Daoy (cell line): ENCODE data around the gene ABTB2. TPM values are rescaled to one million over a fixed set of nuclear protein-coding genes. Genes with fewer than 3 reads are reported as not detected.

Experiments used
- DNase-seq: peaks from one replicate; pipeline ENCODE4 v3.0.0-alpha.2; 2015; ENCODE audit warnings: low read depth
- total RNA-seq: library from RNA; depleted of rRNA; stranded (reverse); fragments of >200 nt; shearing (Covaris generic); gene quantifications from 2 replicates; pipeline ENCODE4 v1.2.3, GENCODE V29; 2014

ABTB2 gene
- total RNA-seq, 1 experiment from 2014 or later, result 9.3 TPM

DNA sequence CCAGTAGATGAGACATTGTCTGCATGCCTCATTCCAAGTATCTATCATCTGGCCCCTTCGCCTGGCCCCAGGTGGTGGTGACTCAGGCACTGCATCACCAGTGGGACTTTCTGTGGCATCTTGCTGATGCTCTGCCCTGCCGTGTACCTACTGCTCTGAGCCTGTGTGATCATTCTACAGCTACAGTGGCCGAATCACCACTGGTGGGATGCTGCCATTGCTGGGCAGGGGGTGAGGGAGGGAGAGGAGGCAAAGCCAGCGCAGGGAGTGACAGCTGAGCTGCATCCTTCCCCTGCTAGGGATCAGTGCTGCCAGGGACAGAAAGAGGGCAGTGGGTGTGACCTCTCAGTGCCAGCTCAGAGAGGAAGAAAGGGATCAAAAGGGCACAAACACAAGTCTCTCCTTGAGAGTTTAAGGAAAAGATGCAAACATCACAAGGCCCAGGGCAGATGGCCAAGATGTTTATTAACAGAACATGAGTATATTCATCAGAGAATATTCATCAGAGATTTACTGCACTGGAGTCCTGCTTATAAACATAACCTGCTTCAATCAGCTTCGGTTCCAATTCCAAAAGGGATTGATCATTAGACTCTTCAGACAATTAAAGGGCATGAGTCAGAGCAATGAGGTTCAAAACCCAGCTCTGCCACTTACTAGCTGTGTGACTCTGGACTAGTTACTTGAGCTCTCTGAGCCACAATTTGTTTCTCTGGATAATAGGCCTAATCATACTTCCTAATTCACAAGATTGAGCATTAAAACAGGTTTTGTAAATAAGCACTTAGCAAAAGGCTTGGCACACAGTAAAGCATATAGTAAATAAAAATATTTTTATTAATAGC lies 142.6 kb downstream of the ABTB2 start:
- peak; percentile 92 for DNase-seq

DNA sequence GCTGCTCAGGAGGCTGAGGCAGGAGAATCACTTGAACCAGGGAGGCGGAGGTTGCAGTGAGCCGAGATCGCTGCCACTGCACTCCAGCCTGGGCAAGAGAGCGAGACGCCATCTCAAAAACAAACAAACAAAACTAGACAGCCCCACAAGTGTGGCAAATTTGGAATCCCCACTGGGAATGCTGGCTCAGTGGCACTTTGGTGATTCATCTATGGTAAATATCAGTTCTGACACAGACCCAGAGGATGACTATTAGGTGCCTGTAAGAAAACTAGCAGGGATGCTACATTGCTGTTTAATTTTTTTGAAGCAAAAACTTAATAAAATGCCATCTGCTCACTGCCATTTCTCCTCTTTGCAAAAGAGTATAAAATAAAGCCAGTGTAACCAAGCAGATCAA lies 144.4 kb downstream of the ABTB2 start:
- DNase-seq, result peak; percentile 54

DNA sequence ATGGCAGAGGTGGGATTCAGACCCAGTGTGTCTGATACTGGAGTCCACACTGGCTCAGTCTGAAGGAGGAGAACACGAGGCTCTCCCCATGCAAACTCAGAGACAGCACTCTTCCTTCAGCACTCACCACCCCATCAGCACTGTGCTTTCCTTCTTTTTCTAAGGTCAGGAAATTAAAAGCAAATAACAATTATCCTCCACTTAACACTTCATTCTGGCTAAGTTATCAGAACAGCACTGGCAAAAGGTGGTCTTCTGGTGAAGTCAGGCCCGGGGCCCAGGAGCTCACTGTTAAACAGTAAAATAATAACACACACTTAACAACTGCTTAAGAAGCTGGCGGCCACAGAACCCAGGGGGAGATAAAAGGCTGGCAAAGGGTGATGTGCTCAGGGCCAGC lies 145.2 kb downstream of the ABTB2 start:
- DNase-seq, result no peak

DNA sequence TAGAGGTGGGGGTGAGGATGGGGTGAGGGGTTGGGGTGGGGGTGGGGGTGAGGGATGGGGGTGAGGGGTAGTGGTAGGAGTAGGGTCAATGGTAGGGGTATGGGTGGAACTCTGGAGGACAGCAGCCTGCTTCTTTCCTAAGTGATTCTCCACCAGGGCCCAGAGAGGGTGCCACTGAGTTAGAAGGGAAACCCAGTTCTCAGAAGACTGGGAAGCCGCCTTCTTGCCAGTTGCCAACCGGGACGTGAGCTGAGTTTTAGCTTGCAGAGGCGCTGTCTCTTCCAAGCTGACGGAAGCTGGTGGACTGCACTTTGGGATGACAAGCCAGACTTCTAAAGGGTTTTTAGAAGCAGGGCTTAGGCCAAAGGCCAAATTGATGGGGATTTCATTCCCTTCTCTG lies 148.0 kb downstream of the ABTB2 start:
- no peak for DNase-seq

DNA sequence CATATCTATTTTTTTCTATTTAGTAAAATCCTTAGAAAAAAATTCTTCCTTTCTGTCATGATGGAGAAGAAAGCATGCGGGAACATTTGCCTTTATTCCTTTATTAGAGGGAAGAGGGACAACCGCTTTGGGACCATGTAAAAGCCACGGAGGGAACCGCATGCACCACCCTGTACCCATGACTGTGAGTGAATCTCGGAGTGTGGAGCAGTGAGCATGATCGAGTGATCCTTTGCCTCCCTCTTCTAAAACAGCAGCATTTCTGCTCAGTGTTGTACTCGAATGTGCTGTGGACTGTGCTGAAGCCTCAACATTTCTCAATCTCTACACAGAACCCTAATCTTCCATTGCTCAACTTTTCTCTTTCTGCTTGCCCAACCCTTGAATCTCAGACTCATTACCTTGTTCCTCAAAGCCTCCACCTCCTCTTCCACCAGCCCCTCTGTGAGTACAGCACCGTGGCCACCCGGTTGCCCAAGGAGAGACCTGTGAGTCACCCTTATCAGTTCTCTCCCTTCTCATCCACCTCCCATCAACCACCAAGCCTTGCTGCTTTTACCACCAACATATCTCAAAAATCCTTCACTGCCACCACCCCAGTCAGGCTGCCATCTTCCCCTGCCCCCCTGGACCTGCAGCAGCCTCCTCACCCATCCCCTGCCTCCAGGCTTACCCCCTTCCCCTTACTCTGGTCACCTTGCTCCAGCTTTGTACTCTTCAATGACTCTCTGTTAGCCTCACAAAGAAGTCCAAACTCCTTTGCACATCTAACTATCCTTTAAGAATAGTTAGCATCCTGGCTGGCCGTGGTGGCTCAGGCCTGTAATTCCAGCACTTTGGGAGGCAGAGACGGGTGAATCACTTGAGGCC lies 149.3 kb downstream of the ABTB2 start:
- peak; percentile 60 for DNase-seq

DNA sequence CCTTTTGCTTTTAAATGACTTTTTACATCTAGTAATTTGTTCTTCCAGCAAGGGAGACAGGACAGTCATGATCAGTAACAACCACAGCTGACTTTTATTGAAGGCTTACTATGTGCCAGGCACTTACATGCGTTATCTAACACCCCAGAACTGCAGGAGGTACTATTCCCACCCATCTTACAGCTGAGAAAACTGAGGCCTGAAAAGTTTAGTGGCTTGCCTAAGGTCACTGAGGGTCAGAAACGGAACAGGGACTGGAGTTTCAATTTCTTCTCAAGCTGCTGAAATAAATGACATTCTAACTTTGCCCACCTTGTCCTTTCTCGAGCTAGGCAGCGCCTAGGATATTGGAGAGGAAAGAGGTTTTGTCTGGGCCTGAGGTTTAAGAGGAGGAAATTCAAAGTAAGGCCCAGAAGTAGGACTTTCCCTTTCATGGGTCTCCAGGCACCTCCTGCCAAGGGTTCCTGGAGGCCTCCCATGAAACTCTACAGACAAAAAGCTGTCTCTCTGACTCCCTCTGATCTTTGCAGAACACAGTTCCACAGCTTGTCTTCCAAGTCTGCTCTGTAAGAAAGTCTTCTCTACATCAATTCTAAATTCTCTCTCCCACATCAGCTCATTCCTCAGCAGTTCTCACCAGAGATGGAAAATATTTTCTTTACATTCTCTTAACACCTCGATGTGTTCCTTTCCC lies 150.2 kb downstream of the ABTB2 start:
- DNase-seq, result no peak

DNA sequence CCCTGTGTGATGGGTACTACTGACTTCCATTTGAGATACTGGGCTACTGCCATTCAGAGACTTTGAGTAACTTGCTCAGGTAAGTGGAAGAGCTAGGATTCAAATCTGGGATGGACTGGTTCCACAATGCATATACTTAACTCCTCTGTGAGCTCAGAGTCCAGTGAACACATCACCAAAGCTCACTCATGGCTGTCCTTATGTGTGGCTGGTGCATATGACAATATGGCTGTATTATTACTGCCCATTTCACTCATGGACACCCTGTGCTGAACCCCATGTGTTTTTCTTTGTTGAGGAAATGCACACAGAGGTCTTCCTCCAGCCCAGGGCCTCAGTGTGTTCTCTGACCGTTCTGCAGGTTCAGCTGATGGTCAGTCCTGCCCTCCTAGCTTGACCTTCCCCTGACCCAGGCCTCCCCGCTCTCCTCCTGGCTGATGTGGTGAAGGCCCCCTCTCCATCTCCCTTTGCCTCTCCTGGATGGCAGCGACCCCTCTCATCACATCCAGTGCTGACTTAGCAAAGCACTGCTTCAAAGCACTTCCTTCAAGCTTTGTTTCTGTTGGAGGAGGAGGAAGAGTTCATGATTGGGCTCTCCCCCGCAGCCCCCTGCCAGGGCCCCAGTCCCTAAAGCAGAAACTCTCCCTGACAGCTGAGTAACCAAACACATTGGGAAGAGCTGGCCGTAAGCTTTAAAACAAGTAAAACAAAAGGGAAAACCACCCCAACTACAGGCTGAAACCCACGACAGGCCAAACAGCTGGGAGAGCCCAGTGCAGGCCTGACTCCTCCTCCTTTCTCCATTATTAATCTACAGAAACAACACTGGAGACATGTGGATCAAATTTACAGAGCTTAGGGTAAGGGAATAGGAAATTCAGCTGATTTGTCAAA lies 151.2 kb downstream of the ABTB2 start:
- DNase-seq, result no peak

DNA sequence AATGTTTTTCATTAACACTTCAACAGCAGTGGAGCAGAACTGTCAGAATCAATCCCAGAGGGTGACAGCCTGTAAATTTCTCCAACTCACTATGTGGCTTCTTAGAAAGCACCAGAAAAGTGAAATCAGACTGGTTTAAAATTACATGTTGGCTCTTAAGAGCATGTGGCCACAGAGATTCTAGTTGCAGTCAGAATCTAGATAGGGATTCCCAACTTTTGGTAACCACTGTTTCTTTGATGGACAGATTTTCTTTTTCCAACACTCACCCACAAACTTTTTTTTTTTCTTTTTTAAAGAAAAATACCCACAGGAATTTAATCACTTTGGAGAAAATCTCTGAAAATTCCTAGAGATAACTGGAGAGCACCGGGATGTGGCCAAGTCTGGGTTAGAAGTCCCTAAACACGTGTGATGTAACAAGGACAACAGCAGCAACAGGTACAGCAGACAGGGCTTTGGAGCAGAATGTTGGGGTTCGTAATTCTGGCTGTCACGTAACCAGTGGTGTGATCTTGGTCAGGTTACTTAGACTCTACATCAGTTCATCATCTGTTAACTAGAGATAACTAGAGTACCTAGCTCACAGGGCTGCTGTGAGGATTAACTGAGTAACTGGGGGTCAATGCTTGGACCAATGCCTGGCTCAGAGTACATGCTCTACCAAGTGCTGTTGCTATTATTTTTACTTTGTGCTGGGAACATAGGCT lies 152.3 kb downstream of the ABTB2 start:
- no peak for DNase-seq

DNA sequence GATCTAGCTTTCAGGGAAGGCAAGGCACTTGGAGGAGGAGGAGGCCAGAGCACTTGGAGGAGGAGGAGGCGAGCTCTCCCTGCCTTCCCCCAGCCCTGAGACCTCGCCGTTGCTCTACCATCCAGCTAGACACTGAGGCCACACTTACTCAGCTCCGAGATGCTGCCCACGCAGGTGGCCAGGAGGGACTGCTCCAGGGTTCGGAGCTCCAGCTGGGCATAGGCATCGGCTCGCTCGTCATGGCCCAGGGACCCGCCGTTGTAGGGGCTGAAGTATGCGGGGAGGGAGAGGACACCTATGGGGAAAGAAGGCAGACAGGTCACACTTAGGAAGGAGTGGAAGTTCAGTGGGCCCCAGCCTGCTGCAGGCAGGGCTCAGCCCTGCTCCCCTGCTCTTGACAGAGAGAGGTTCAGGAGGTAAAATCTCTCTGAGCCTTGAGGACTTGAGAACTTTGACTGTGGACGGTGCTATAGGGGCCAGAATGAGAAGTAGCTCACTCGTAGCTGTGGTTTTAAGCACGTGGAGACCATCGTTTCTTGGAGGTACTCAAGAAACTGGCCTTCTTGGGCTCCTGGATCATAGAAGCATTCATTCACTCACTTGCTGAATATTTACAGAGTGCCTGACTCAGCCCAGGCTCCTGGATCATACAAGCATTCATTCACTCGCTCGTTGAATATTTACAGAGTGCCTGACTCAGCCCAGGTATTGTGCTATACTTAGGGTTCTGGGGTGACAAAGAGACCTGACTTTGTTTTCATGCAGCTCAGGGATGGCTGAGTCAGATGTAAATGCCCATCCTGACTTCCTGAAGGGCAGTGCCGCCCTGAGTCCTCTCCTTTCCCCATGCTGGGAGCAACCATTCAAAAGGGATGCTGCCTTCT lies 153.2 kb downstream of the ABTB2 start:
- DNase-seq, result peak; percentile 82

DNA sequence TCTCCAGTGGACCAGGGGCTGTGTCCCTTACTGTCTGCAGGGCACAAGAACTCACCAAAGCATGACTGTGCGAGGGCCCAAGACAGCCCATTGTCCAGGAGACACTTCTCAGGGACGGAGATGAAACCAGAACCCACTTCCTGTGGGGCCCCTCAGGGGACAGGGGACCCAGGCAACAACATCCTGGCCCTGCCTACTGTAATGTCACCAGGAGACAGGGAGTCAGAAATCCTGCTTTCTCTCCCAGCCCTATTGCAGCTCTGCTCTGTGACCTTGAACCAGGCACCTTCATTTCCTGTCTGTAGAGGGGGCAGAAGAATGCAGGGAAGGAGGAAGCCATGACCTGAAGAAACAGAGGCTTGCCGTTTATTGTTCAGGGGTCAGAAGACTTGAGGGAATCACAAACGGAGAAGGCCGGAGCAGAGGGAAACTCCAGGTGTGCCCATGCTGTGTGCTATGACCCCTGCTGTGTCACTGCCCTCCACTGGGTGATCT lies 154.4 kb downstream of the ABTB2 start:
- no peak for DNase-seq

DNA sequence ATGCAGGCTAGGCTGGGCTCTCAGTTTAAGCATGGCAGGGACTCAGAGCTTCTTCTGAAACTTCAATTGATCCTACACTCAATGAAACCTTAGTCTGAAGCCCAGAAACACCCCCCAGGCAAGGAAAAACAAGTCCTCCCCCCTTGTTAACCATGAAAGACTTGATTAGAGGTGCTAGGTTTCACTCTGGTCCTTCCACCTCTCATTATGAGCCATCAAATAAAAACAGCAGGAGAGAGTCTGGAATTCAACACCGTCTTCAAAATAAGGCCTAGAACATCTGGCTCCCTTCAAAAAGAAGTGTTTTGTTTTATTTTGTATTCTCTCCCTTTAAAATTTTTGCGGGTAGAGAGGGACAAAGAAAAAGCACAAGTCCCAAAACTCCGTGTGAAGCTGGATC lies 156.7 kb downstream of the ABTB2 start:
- no peak for DNase-seq

DNA sequence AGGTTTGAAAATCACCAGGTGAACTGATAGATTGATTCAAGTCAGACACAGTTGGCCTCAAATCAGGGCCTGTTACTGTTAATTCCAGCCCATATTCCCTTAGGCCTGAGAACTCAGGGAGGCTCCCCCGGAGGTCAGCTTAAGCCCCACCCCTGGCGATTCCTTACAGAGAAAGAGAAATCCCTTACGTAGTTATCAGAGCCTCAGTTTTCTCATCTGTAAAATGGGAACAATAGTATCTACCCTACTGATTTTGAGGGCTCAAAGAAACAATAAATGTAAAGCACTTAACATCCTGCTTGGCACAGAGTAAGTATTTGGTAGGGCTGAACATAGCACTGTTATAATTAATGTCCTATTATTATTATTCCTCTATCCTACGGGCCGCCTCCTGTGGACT lies 158.3 kb downstream of the ABTB2 start:
- no peak for DNase-seq

DNA sequence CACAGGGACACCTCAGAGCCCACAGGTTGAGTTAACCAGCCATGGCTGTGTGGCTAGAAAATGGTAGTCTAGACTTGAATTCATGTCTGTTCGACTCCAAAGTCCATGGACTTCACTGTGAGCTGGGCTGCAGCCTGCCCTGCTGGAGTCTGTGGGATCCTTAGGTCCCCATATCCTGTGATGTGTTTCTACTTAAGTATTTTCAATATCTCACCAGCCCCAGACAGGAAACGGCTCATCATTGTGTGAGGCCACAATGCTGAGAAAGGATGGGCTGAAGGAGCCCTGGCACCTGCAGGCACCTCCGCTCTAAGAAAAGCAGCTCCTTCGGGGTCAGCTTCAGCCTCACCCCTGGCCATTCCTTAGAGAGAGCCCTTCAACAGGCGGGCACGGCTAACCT lies 159.3 kb downstream of the ABTB2 start:
- DNase-seq, result peak; percentile 19

DNA sequence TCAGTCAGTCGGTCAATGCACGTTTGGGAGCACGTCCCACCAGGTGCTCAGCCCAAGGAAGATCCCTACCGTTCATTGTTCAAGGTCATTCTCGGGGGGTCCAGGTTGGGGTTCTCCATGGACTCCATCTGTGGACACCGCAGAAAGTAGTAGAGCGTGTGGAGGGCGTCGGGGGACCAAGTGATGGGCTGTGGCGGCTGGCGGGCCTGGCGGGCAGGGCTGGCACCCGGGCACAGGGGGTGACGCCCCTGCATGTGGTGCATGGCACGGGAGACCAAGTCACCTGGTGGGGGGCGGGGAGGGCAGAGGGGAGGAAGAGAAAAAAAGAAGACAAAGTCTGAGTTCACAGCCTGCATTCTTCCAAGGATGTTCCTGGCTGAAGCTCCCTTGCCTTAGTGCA lies 160.6 kb downstream of the ABTB2 start:
- no peak for DNase-seq

DNA sequence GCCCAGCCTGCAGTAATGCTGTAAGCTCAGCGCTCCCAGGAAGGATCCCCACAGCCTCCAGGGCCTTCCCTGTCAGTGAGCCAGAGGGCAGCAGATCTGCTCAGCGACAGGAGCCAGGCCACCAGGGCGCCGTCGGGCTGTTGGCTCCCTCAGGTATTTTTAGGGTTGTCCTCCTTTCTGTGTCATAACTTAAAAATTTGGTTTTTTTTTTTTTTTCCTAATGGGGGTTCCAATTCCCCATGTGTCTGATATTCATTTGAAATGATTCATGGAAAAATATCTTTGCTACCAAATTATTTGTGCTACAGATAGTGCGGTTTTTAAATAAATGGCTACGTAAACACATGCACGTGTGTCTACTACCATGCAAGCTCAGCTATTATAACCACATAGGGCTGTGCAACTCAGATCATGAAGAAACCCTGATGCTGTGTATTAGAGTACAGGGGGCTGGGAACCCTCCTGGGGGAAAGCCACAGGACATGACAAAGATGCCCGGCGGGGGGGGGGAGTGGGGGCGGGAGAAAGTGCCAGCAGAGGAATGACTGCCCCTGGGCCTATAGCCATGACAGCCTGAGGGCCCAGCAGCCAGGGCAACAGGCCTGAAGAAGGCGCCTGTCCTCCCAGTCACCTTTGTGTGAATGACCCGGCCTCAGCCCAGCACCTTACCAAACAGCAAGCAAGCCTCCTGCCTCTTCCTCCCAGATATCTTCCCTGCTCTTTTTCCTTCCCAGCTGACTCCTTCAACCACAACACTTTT lies 163.1 kb downstream of the ABTB2 start:
- DNase-seq, result no peak

DNA sequence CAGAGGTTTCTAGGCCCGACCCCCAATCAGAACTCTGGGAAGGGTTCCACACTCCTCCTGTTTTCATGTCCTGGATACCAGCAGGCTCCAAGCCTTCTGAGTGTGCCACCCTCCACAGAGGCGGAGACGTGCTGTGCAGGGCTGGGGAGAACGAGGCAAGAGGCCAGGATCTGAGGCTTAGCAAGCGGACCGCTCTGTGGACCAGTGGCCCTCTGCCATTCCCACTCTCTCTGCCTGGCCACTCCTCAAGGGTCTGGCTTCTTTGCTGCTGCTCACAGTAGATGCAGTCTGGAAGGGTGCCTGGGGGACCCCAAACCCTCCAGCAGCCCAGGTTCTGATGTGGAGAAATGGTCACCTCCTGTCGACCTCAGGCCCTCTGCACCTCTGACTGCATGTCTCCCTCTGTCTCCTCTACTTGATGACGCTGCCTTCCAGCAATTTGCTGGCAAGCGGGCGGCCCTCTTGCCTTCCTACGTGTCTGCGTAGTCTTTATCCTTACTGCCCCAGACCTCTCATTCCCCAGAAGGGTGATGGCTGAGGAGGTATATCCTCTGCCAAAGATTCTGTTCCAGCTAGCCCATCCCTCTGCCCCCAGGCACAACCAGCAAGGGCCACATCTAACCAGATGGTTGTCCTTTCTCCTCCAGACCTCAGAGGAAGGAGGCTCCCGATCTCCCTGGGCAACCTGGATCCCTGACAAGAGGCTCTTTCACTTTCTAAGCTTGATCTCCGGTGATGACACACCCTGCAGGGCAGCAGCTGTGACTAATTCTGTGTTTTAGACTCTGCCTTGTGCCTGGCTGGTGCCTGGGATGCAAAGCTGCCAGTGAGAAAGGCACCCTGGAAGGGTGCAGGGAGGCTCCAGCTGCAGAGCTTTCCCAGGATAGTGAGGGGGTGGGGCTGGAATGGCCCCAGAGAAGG lies 165.1 kb downstream of the ABTB2 start:
- peak; percentile 91 for DNase-seq

DNA sequence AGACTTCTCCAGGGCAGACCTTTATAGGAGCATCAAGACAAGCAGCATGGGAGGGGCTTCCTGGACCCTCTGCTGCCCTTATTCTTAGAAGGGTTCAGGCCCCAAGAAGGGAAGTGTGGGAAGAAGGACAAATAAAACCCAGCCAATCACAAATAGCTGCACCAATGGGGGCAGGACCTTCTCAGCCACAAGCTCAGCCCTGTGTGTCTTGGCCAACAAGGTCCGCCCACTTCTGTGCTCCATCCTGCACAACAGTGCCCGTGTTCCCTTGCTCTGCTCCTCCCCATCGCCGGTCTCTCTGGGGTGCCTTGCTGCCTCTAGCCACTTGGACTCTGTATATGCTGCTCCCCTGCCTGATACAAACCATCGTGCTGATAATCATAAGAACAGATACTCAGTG lies 166.2 kb downstream of the ABTB2 start:
- DNase-seq, result no peak
